Astrocyte (in vitro differentiated cells and primary cell): ENCODE data around the gene CACNA1F. TPM values are rescaled to one million over a fixed set of nuclear protein-coding genes. Genes with fewer than 3 reads are reported as not detected.

Experiments used
- DNase-seq: peaks from one replicate; pipeline ENCODE4 v3.0.0-alpha.2; 2010; ENCODE audit warnings: low read depth
- FAIRE-seq: peaks from 2 replicates; lab custom pipeline; 2011; peaks lifted over from hg19 to GRCh38; lab: Jason Lieb, UNC
- H2AFZ ChIP-seq: 2 replicates; pipeline ENCODE4 v1.6.0; 2012; ENCODE audit warnings: low read depth, low read length, inconsistent platforms
- H3K27ac ChIP-seq: 2 replicates; pipeline ENCODE4 v1.5.1; 2011; ENCODE audit warnings: low read depth, low read length, inconsistent platforms
- H3K27me3 ChIP-seq: 2 replicates; pipeline ENCODE4 v1.6.0; 2011; ENCODE audit warnings: low read length, inconsistent platforms; ENCODE audit not compliant: insufficient read depth
- H3K36me3 ChIP-seq: 2 replicates; pipeline ENCODE4 v1.5.1; 2011; ENCODE audit warnings: low read length, inconsistent platforms; ENCODE audit not compliant: insufficient read depth
- H3K4me1 ChIP-seq: 2 replicates; pipeline ENCODE4 v1.5.1; 2011; ENCODE audit warnings: low read length, inconsistent platforms; ENCODE audit not compliant: insufficient read depth
- H3K4me2 ChIP-seq: 2 replicates; pipeline ENCODE4 v1.6.0; 2012; ENCODE audit warnings: low read length, inconsistent platforms
- H3K4me3 ChIP-seq: 2 replicates; pipeline ENCODE4 v1.5.1; 2011; ENCODE audit warnings: low read depth, mild to moderate bottlenecking, low read length, inconsistent platforms; ENCODE audit not compliant: insufficient read depth
- H3K79me2 ChIP-seq: 2 replicates; pipeline ENCODE4 v1.6.0; 2012; ENCODE audit warnings: mild to moderate bottlenecking, low read length, inconsistent platforms; ENCODE audit not compliant: insufficient read depth
- H3K9ac ChIP-seq: 2 replicates; pipeline ENCODE4 v1.6.0; 2012; ENCODE audit warnings: mild to moderate bottlenecking, low read length, inconsistent platforms
- H3K9me3 ChIP-seq: 2 replicates; pipeline ENCODE4 v1.5.1; 2012; ENCODE audit warnings: low read depth, mild to moderate bottlenecking, low read length, inconsistent platforms; ENCODE audit not compliant: insufficient read depth
- H4K20me1 ChIP-seq: 2 replicates; pipeline ENCODE4 v1.6.0; 2012; ENCODE audit warnings: low read length, inconsistent platforms; ENCODE audit not compliant: insufficient read depth
- H3K27ac Mint-ChIP-seq: one replicate; pipeline ENCODE4 v1.8.0; 2021; ENCODE audit warnings: mild to moderate bottlenecking, mixed read lengths; ENCODE audit not compliant: unreplicated experiment
- H3K27me3 Mint-ChIP-seq: one replicate; pipeline ENCODE4 v1.8.0; 2021; ENCODE audit warnings: low read depth, mixed read lengths; ENCODE audit not compliant: unreplicated experiment
- H3K36me3 Mint-ChIP-seq: one replicate; pipeline ENCODE4 v1.8.0; 2021; ENCODE audit warnings: low read depth, mixed read lengths; ENCODE audit not compliant: unreplicated experiment
- H3K4me1 Mint-ChIP-seq: one replicate; pipeline ENCODE4 v1.8.0; 2021; ENCODE audit warnings: low read depth, mixed read lengths; ENCODE audit not compliant: unreplicated experiment
- H3K4me3 Mint-ChIP-seq: one replicate; pipeline ENCODE4 v1.8.0; 2021; ENCODE audit warnings: mild to moderate bottlenecking, moderate library complexity, mixed read lengths; ENCODE audit not compliant: unreplicated experiment
- H3K9me3 Mint-ChIP-seq: one replicate; pipeline ENCODE4 v1.8.0; 2021; ENCODE audit warnings: mild to moderate bottlenecking, mixed read lengths; ENCODE audit not compliant: unreplicated experiment
- EZH2 ChIP-seq: IDR thresholded peaks from 2 replicates; pipeline ENCODE4 v1.6.1; 2012; ENCODE audit warnings: mild to moderate bottlenecking, low read length, inconsistent platforms; ENCODE audit not compliant: insufficient read depth
- total RNA-seq: library from RNA; stranded (reverse); gene quantifications from 2 replicates; pipeline ENCODE4 v1.2.1, GENCODE V29; 2021
- TF ChIP-seq, protein P1 (sequence below): IDR thresholded peaks from 2 replicates; pipeline ENCODE4 v1.5.1; 2011; ENCODE audit warnings: low read depth, mild to moderate bottlenecking, inconsistent platforms, low read length, moderate library complexity; ENCODE audit not compliant: insufficient read depth

CACNA1F gene
- total RNA-seq, 1 donor from 2014 or later = not detected

DNA sequence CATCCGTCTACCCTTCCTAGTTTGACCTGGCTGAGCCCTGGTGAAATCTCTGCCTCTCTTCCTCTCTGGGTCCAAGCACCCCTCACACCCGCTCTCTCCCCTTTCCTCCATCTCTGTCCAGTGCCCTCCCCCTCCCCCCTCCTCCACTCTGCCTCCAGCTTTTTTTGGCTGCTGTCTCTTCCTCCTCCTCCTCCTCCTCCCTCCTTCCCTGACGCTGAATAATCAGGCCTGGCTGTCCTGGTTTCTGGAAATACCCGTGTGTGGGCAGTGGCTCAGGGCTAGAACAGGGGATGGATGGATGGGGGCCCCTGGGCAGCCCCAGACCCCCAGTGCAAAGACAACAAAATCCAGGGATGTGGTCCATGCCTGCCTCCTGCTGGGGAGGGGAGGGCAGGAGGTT is 28.4 kb downstream of the CACNA1F start:
- TF ChIP-seq, protein P1, sequence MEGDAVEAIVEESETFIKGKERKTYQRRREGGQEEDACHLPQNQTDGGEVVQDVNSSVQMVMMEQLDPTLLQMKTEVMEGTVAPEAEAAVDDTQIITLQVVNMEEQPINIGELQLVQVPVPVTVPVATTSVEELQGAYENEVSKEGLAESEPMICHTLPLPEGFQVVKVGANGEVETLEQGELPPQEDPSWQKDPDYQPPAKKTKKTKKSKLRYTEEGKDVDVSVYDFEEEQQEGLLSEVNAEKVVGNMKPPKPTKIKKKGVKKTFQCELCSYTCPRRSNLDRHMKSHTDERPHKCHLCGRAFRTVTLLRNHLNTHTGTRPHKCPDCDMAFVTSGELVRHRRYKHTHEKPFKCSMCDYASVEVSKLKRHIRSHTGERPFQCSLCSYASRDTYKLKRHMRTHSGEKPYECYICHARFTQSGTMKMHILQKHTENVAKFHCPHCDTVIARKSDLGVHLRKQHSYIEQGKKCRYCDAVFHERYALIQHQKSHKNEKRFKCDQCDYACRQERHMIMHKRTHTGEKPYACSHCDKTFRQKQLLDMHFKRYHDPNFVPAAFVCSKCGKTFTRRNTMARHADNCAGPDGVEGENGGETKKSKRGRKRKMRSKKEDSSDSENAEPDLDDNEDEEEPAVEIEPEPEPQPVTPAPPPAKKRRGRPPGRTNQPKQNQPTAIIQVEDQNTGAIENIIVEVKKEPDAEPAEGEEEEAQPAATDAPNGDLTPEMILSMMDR = no peak
- no peak for TF ChIP-seq EZH2
- no peak overlapping the region for H3K9ac ChIP-seq
- Mint-ChIP-seq H3K9me3 (no peaks in the 10 kb centered on the region), H3K4me1 (no peaks in the 10 kb centered on the region), H3K4me3 (no peak overlapping the region), H3K36me3 (no peaks in the 10 kb centered on the region), H3K27ac (no peak overlapping the region), H3K27me3 (peaks cover 2% of the 10 kb centered on the region)
- no peak overlapping the region for H3K4me3 ChIP-seq
- H3K27ac ChIP-seq = no peak overlapping the region
- no peaks in the 10 kb centered on the region for H3K27me3 ChIP-seq
- no peak overlapping the region for H3K4me2 ChIP-seq
- H3K79me2 ChIP-seq = no peaks in the 10 kb centered on the region
- no peaks in the 10 kb centered on the region for H3K4me1 ChIP-seq
- H4K20me1 ChIP-seq = no peaks in the 10 kb centered on the region
- no peaks in the 10 kb centered on the region for H3K36me3 ChIP-seq
- FAIRE-seq (no peak), DNase-seq (no peak)
- no peak overlapping the region for H2AFZ ChIP-seq
- H3K9me3 ChIP-seq = no peaks in the 10 kb centered on the region

DNA sequence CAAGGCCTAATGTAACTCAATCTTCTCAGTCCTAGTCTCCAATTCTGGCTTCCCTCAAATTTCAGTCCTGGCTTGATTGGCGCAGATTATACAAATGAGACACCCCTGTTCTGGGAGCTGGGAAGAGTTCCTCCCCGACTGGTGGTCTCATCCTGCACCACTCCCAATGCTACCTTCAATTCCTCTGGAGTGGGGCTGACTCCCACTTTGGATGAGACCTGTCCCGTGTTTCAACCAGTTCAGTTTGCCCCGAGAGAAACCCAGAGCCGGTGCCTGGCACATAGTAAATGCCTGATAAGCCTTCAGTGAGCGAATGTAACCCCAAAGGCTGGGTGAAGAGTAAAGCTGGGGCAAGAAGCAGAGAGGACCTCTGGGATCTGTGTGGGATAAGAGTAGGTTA is 29.1 kb downstream of the CACNA1F start:
- TF ChIP-seq, protein P1 = no peak
- no peak for TF ChIP-seq EZH2

DNA sequence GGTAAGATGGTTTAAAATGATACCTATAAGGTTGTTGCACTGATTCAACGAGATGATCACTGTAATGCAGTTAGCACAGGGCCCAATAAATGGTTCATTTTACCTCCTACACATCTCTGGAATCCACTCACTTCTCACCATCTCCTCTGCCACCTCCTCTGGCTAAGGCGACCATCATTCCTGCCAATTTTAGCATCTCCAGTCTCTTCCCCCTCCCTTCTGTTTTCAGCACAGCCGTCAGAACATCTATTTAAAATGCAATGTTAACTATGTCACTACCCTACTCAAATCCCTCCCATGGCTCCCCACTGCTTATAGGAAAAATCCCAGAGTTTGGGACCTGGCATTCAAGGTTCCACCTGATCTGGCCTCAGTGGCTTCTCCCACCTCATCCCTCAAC is 29.6 kb downstream of the CACNA1F start:
- H3K4me3 ChIP-seq = no peak overlapping the region
- Mint-ChIP-seq H3K27ac (no peak overlapping the region), H3K36me3 (no peaks in the 10 kb centered on the region), H3K27me3 (peaks cover 4% of the 10 kb centered on the region), H3K4me3 (peak overlapping the region; percentile 40), H3K4me1 (no peaks in the 10 kb centered on the region), H3K9me3 (no peaks in the 10 kb centered on the region)
- H4K20me1 ChIP-seq = no peaks in the 10 kb centered on the region
- TF ChIP-seq, protein P1 = no peak
- TF ChIP-seq EZH2 = no peak
- H3K9me3 ChIP-seq = no peaks in the 10 kb centered on the region
- no peak overlapping the region for H3K4me2 ChIP-seq
- no peaks in the 10 kb centered on the region for H3K4me1 ChIP-seq
- no peak for FAIRE-seq
- no peaks in the 10 kb centered on the region for H3K27me3 ChIP-seq
- no peaks in the 10 kb centered on the region for H3K36me3 ChIP-seq
- H2AFZ ChIP-seq = no peak overlapping the region
- H3K79me2 ChIP-seq = no peaks in the 10 kb centered on the region
- no peak overlapping the region for H3K27ac ChIP-seq
- no peak overlapping the region for H3K9ac ChIP-seq
- no peak for DNase-seq

More for the DNA sequence above, 29.1 kb downstream of the CACNA1F start:
- no peaks in the 10 kb centered on the region for H3K4me1 Mint-ChIP-seq
- Histone ChIP-seq H3K36me3 (no peaks in the 10 kb centered on the region), H3K4me2 (no peak overlapping the region), H3K27ac (no peak overlapping the region), H3K9me3 (no peaks in the 10 kb centered on the region), H4K20me1 (no peaks in the 10 kb centered on the region), H3K27me3 (no peaks in the 10 kb centered on the region), H3K9ac (no peak overlapping the region), H3K4me3 (no peak overlapping the region), H2AFZ (no peak overlapping the region), H3K79me2 (no peaks in the 10 kb centered on the region), H3K4me1 (no peaks in the 10 kb centered on the region)
- H3K36me3 Mint-ChIP-seq = no peaks in the 10 kb centered on the region
- peak overlapping the region; percentile 40 for H3K4me3 Mint-ChIP-seq
- FAIRE-seq = no peak
- H3K9me3 Mint-ChIP-seq = no peaks in the 10 kb centered on the region
- H3K27ac Mint-ChIP-seq = no peak overlapping the region
- no peak for DNase-seq
- peaks cover 3% of the 10 kb centered on the region for H3K27me3 Mint-ChIP-seq
